ENCODE data around the gene FAM209B. TPM values are rescaled to one million over a fixed set of nuclear protein-coding genes. Genes with fewer than 3 reads are reported as not detected.

Gene FAM209B
- total RNA-seq, 4 donors from 2014 or later = not detected

GRCh38 chr20:56506103-56506502 is 26.9 kb upstream of the FAM209B start:
- TF ChIP-seq, protein P1, sequence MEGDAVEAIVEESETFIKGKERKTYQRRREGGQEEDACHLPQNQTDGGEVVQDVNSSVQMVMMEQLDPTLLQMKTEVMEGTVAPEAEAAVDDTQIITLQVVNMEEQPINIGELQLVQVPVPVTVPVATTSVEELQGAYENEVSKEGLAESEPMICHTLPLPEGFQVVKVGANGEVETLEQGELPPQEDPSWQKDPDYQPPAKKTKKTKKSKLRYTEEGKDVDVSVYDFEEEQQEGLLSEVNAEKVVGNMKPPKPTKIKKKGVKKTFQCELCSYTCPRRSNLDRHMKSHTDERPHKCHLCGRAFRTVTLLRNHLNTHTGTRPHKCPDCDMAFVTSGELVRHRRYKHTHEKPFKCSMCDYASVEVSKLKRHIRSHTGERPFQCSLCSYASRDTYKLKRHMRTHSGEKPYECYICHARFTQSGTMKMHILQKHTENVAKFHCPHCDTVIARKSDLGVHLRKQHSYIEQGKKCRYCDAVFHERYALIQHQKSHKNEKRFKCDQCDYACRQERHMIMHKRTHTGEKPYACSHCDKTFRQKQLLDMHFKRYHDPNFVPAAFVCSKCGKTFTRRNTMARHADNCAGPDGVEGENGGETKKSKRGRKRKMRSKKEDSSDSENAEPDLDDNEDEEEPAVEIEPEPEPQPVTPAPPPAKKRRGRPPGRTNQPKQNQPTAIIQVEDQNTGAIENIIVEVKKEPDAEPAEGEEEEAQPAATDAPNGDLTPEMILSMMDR (IDR thresholded peaks at IDR 0.05; ENCODE audit: low read depth) = no peak

DNA sequence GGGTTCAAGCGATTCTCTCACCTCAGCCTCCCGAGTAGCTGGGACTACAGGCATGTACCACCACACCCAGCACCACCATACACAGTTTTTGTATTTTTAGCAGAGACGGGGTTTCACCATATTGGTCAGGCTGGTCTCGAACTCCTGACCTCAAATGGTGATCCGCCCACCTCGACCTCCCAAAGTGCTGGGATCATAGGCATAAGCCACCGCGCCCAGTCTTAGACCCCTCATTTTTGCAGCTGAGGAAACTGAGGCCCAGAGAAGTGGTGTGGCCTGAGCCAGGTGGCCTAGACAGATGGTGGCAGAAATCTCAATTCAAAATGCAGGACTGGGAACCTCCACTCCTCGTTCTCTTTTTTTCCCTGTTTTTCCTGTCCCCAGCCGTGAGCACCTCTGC is 21.1 kb upstream of the FAM209B start:
- TF ChIP-seq, protein P1 (IDR thresholded peaks at IDR 0.05; ENCODE audit: low read depth) = no peak

- TF ChIP-seq, protein P1 (IDR thresholded peaks at IDR 0.05; ENCODE audit: low read depth) = no peak
These were observed 19.6 kb upstream of the FAM209B start for GRCh38 chr20:56513161-56514150.

GRCh38 chr20:56516631-56517030 is 16.4 kb upstream of the FAM209B start:
- TF ChIP-seq, protein P1 (IDR thresholded peaks at IDR 0.05; ENCODE audit: low read depth) = no peak

DNA sequence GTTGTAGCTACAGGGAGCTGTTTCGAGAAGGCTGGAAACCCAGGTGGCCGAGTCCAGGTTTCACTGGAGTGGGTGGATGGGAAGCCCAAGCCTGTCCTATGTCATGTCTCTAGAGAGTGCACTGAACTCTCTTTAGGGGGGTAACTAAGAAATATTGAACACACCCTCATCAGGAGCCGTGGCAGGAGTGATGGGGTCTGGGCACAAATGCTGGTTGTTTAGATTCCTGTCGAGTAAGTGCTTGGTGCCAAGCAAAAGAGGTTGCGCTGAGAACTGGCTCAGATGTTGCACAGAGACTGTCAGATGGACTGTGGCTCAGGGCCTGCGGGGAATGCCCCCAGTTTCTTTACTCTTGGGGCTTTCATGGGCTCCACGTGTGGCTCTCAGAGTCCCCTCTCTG is 15.8 kb upstream of the FAM209B start:
- TF ChIP-seq, protein P1 (IDR thresholded peaks at IDR 0.05; ENCODE audit: low read depth) = no peak

GRCh38 chr20:56517641-56518040 is 15.4 kb upstream of the FAM209B start:
- TF ChIP-seq, protein P1 (IDR thresholded peaks at IDR 0.05; ENCODE audit: low read depth) = no peak

GRCh38 chr20:56518126-56518525 is 14.9 kb upstream of the FAM209B start:
- TF ChIP-seq, protein P1 (IDR thresholded peaks at IDR 0.05; ENCODE audit: low read depth) = no peak

All from subcutaneous adipose tissue (tissue), 4 donors.